Skeletal muscle tissue (tissue), 4 donors: ENCODE results near the gene METTL8. TPM values are rescaled to one million over a fixed set of nuclear protein-coding genes. Genes with fewer than 3 reads are reported as not detected.
"Not testable (repeated sequence)": the region's sequence is repeated elsewhere in the genome, so short reads cannot be mapped to it uniquely, and the experiment has no call there.

ENCODE experiments used
- H3K27ac ChIP-seq: one replicate; pipeline ENCODE4 v1.7.0; 2013; ENCODE audit warnings: mild to moderate bottlenecking, low read depth, low read length, inconsistent platforms
- H3K27me3 ChIP-seq, 3 donors: one replicate each; pipeline ENCODE4 v1.7.0; 2013; ENCODE audit warnings: low read length in 3 of 3; ENCODE audit not compliant: control insufficient read depth in 3 of 3, insufficient read depth in 3 of 3
- H3K36me3 ChIP-seq, 3 donors: one replicate each; pipeline ENCODE4 v1.7.0; 2013; ENCODE audit warnings: low read length in 3 of 3; ENCODE audit not compliant: control insufficient read depth in 3 of 3, insufficient read depth in 3 of 3
- H3K4me1 ChIP-seq, 3 donors: one replicate each; pipeline ENCODE4 v1.7.0; 2013; ENCODE audit warnings: low read length in 3 of 3, mild to moderate bottlenecking in 3 of 3; ENCODE audit not compliant: control insufficient read depth in 3 of 3, insufficient read depth in 3 of 3
- H3K4me3 ChIP-seq, 3 donors: one replicate each; pipeline ENCODE4 v1.7.0; 2013; ENCODE audit warnings: low read length in 3 of 3
- H3K9ac ChIP-seq, 3 donors: one replicate each; pipeline ENCODE4 v1.7.0; 2013; ENCODE audit warnings: low read length in 3 of 3, mild to moderate bottlenecking in 3 of 3, moderate library complexity in 2 of 3, low read depth in 1 of 3
- H3K9me3 ChIP-seq, 3 donors: one replicate each; pipeline ENCODE4 v1.7.0; 2013; ENCODE audit warnings: low read length in 3 of 3; ENCODE audit not compliant: control insufficient read depth in 3 of 3
- total RNA-seq: library from RNA; depleted of rRNA; stranded (reverse); fragments of >200 nt; gene quantifications from one replicate; pipeline ENCODE4 v1.2.3, GENCODE V29; 2014
- donor health status: Osteomylitis.

Gene METTL8
- total RNA-seq, 1 donor from 2014 or later: 8.4 TPM

DNA sequence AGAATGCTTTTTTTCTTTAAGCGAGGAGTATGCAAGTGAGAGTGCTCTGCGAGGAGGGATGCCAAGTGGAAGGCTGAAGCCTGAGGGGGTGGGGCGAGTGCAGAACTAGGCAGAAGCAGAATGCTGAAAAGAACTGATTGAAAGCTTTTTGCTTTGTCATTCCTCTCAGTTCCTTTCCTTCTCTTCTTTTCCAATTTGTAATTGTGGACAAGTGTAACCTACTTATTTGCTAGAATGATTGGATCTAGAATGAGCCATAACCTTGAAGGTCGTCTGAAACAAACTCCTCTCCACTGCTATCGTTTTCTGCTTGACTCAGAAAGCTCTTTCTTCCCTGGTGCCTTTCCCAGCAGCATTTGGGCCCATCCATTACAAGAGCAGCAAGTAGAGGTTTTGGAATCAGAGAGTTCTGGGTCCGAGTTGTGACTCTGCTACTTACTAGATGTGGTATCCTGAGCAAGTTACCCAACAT lies 115.3 kb downstream of the METTL8 start:
- H3K9me3 ChIP-seq: no peaks in the 10 kb centered on the region
- no peaks in the 10 kb centered on the region for H3K27me3 ChIP-seq
- no peaks in the 10 kb centered on the region for H3K36me3 ChIP-seq
- no peak overlapping the region for H3K9ac ChIP-seq
- H3K4me1 ChIP-seq: peaks cover 0 to 11% (median 6%) of the 10 kb centered on the region in 3 donors
- H3K4me3 ChIP-seq: no peak overlapping the region
- no peak overlapping the region for H3K27ac ChIP-seq

DNA sequence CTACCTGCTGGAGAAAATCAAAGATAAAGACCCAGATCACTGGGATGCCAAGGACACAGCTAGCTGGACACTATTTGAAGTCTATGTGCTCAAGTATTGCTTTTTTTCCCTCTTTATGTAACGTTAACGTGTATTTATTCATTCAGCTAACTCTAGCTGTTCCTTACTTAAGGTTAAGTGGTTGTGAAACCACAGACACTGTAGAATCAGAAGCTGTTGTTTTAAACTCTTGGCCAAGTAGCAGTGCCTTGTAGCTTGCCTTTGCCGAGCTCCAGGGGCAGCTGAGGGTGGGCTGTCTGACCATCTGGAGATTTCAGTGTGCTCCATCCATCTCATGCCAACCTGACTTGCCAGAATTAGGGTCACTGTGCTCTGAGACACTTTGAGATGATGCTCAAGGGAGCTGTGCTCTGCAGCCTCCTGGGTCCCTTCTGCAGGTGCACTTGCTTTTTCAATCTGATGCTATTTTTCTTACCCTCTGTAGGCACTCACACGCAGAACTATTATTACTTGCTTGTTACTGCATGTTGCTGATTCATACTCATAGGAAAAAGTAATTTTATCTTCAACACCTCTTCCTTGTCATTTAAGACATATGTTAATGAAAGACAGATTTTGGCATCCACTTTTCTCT lies 116.2 kb downstream of the METTL8 start:
- Histone ChIP-seq H3K4me3 (no peak overlapping the region), H3K36me3 (no peaks in the 10 kb centered on the region), H3K9ac (no peak overlapping the region), H3K9me3 (no peaks in the 10 kb centered on the region), H3K27ac (no peak overlapping the region), H3K27me3 (no peaks in the 10 kb centered on the region), H3K4me1 (peaks cover 0 to 11% (median 6%) of the 10 kb centered on the region in 3 donors)

DNA sequence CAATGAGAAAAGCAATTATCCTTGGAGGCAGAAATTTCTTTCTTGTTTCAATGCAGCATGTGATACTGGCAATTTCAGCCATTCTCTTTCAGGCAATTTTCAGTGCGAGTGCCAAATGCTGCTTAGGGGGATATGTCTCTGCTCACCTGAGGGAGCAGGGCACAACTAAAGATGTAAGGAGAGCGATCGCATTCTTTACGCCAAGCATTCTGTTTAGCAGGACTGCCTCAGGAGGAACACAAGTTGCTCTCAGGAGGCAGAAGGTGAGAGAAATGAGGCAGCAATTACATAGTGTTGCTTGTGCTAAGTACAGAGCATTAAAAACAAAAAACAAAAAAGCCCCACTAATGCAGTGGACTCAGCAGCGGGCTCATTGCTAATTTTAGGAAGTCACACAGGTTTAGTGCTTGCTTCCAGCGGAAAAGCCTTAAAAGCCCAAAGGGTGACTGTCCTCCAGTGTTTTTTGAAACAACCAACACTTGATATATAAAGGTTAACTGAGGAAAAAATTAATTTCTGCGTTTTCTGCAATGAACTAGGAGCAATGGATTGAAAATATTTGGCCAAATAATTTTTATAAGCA lies 116.9 kb downstream of the METTL8 start:
- H3K27me3 ChIP-seq: no peaks in the 10 kb centered on the region
- no peak overlapping the region for H3K4me3 ChIP-seq
- no peak overlapping the region for H3K27ac ChIP-seq
- peaks cover 0 to 11% (median 6%) of the 10 kb centered on the region in 3 donors for H3K4me1 ChIP-seq
- no peaks in the 10 kb centered on the region for H3K36me3 ChIP-seq
- H3K9me3 ChIP-seq: no peaks in the 10 kb centered on the region
- H3K9ac ChIP-seq: no peak overlapping the region

DNA sequence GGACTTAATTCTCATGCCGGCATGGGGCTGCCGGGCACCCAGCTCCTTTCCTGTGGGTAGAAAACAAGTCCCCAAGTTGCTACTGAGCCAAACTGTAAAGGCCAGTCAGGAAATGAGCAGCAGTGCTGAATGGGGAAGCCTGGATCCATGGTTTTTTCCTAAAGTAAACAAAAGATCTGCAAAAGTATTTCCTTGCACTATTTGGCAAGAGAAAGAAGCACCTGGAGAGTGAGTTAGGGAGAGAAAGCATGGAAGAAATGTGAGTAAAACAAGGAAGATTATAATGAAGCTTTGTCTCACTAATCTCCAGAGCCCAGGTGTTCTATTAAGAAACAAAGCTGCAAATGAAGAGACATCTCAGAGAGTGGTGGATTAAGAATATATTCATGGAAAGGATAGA lies 117.6 kb downstream of the METTL8 start:
- no peak overlapping the region for H3K9ac ChIP-seq
- peaks cover 0 to 11% (median 6%) of the 10 kb centered on the region in 3 donors for H3K4me1 ChIP-seq
- H3K9me3 ChIP-seq: no peaks in the 10 kb centered on the region
- H3K4me3 ChIP-seq: no peak overlapping the region
- no peak overlapping the region for H3K27ac ChIP-seq
- no peaks in the 10 kb centered on the region for H3K27me3 ChIP-seq
- H3K36me3 ChIP-seq: no peaks in the 10 kb centered on the region

DNA sequence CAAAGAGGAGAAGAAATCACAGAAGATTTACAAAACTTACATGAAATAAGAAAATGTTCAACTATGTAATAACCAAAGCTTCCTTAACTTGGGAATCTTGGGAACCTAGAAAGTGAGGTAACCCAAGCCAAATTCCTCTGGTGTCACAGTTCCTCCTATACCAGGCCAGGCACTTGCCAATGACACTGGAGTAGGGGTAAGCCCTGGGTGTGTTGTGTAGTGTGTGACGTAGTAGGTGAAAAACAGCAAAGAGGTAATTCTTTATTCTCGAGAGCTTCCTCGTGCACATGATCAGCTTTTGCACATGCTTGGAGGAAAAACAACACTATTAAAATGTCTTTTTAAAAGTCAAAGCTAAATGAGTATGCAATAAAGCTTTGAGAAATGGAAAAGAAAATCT lies 118.0 kb downstream of the METTL8 start:
- Histone ChIP-seq H3K9ac (no peak overlapping the region), H3K9me3 (no peaks in the 10 kb centered on the region), H3K27me3 (no peaks in the 10 kb centered on the region), H3K27ac (no peak overlapping the region), H3K4me3 (no peak overlapping the region), H3K4me1 (peaks cover 0 to 11% (median 6%) of the 10 kb centered on the region in 3 donors), H3K36me3 (no peaks in the 10 kb centered on the region)

DNA sequence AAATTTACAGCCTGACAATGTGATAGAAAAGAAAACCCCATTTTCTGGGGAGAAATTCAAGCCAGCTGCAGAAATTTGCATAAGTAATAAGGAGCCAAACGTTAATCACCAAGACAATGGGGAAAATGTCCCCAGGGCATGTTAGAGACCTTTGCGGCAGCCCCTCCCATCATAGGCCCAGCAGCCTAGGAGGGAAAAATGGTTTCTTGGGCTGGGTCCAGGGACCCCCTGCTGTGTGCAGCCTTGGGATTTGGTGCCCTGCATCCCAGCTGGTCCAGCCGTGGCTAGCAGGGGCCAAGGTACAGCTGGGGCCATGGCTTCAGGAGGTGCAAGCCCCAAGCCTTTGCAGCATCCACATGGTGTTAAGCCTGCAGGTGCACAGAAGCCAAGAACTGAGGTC lies 121.6 kb downstream of the METTL8 start:
- not testable (repeated sequence) for H3K27me3 ChIP-seq, H3K9me3 ChIP-seq, H3K9ac ChIP-seq, H3K36me3 ChIP-seq, H3K4me1 ChIP-seq, H3K4me3 ChIP-seq, H3K27ac ChIP-seq

DNA sequence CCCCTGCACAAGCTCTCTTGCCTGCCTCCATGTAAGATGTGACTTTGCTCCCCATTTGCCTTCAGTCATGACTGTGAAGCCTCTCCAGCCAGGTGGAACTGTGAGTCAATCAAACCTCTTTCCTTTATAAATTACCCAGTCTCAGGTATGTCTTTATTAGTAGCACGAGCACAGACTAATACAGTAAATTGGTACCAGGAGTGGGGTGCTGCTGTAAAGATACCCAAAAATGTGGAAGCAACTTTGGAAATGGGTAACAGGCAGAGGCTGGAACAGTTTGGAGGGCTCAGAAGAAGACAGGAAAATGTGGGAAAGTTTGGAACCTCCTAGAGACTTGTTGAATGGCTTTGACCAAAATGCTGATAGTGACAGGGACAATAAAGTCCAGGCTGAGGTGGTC lies 122.2 kb downstream of the METTL8 start:
- H3K9me3 ChIP-seq, H3K4me3 ChIP-seq, H3K4me1 ChIP-seq, H3K27ac ChIP-seq, H3K27me3 ChIP-seq, H3K9ac ChIP-seq, H3K36me3 ChIP-seq: not testable (repeated sequence)

DNA sequence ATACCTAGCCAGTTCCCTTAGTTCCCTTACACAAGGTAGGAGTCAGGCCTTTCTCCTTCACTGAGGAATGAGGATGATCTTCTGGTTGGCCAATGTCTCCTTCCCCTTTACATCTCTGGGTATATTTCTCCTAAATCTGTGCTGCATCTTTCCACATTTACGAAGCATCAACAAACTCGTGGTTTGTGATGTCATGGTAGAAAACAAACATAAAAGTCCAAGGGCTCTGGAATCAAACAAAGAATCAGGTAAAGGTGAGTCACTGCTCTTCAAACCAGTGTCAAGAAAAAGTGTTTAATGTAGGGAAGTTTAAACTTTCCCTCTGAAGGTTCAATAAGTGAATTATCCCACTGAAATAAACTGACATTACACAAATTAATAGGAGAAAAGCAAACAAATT lies 122.9 kb downstream of the METTL8 start:
- H3K36me3 ChIP-seq: no peaks in the 10 kb centered on the region
- H3K9ac ChIP-seq: no peak overlapping the region
- peaks cover 0 to 2% (median 0%) of the 10 kb centered on the region in 3 donors for H3K4me1 ChIP-seq
- no peak overlapping the region for H3K4me3 ChIP-seq
- H3K9me3 ChIP-seq: peaks cover 0 to 2% (median 0%) of the 10 kb centered on the region in 3 donors
- no peak overlapping the region for H3K27ac ChIP-seq
- H3K27me3 ChIP-seq: no peaks in the 10 kb centered on the region

DNA sequence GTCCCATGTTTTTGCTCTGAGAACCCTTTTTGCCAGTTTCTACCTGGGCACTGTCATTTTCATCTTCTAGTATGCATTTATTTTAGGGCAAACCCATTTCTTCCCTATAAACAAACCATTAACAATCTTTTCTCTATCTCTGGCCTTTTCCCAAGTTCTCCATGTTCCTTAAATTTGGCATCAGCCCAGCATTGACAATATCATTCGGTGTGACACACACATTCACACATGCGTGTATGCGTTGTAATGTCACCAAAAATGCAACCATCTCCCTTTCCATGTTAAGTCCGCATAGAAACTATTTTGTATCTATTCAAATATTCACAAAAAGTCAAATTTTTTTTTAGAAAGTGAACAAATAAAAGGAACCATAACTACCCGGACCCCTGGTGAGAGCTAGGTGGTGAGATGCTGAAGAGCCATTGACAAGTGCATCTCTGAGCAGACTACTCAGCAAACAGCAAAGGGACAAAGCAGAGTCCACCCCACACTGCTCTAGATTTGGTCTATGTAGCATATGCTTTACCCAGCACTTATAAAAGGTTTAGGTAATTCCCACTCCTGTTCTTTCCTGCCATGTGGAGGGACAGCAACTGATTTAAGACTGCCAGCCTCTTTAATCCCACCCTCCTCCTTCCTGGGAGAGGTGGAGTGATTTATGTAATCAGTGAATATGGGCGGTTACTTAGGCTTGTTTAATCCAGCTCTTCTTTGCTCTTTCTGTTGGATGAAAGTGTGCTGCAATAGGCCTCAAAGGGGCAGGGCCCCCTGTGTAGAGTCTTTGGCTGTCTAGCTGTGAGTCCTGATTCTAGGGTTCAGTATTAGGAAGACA lies 124.1 kb downstream of the METTL8 start:
- Histone ChIP-seq H3K9me3 (peaks cover 0 to 2% (median 0%) of the 10 kb centered on the region in 3 donors), H3K27ac (no peak overlapping the region), H3K9ac (no peak overlapping the region), H3K27me3 (no peaks in the 10 kb centered on the region), H3K4me3 (no peak overlapping the region), H3K36me3 (no peaks in the 10 kb centered on the region), H3K4me1 (no peaks in the 10 kb centered on the region)
